HEK293 (cell line): ENCODE measurements around the gene ASCL2.

Experiments used
- CTCF ChIA-PET: fragments of 350-600 bp; formaldehyde crosslinking; extraction: SDS; loops from one replicate; lab custom pipeline; 2021; ENCODE audit warnings: antibody characterized with exemption; lab: Yijun Ruan, JAX
- POLR2A ChIA-PET: fragments of 300-600 bp; formaldehyde crosslinking; extraction: SDS; loops from one replicate; lab custom pipeline; 2020; ENCODE audit warnings: antibody characterized with exemption, inconsistent platforms; lab: Yijun Ruan, JAX
- H3K27ac ChIP-seq: fragments of 200-500 bp; sonication (Bioruptor generic); 2 replicates; pipeline ENCODE4 v1.5.1; 2014; ENCODE audit warnings: low read depth, low read length, control low read depth, inconsistent platforms; ENCODE audit errors: extremely low read depth
- H3K36me3 ChIP-seq, 2 experiments: fragments of 200-500 bp in 1 of 2; sonication (Bioruptor generic) in 1 of 2; 1 replicate in 1 of 2; 2 replicates in 1 of 2; pipeline ENCODE4 v1.5.1; 2014 to 2017; ENCODE audit warnings: inconsistent platforms in 2 of 2, low read length in 2 of 2; ENCODE audit not compliant: control insufficient read depth in 2 of 2, insufficient read depth in 1 of 2
- H3K4me1 ChIP-seq: fragments of 200-500 bp; sonication (Bioruptor generic); 2 replicates; pipeline ENCODE4 v1.5.1; 2014; ENCODE audit warnings: mild to moderate bottlenecking, low read length, inconsistent platforms; ENCODE audit not compliant: control insufficient read depth, insufficient read depth
- H3K4me3 ChIP-seq: 2 replicates; pipeline ENCODE4 v1.5.1; 2011; ENCODE audit warnings: low read depth, mild to moderate bottlenecking, control low read depth, low read length, moderate library complexity
- H3K9me3 ChIP-seq: fragments of 200-500 bp; sonication (Bioruptor generic); 2 replicates; pipeline ENCODE4 v1.5.1; 2014; ENCODE audit warnings: low read depth, low read length, inconsistent platforms; ENCODE audit not compliant: control insufficient read depth, insufficient read depth
- FEZF1 ChIP-seq: fragments of 450-650 bp; formaldehyde crosslinking; IDR thresholded peaks from 2 replicates; pipeline ENCODE4 v1.5.1; 2016; ENCODE audit warnings: missing biosample characterization, missing genetic modification characterization
- HIC1 ChIP-seq: fragments of 450-650 bp; formaldehyde crosslinking; IDR thresholded peaks from 2 replicates; pipeline ENCODE4 v1.5.1; 2016; ENCODE audit warnings: missing biosample characterization, missing genetic modification characterization
- TRIM28 ChIP-seq: IDR thresholded peaks from 2 replicates; pipeline ENCODE4 v1.6.1; 2011; ENCODE audit warnings: low read length, control low read depth, borderline replicate concordance
- ZFP41 ChIP-seq: fragments of 450-650 bp; formaldehyde crosslinking; IDR thresholded peaks from 2 replicates; pipeline ENCODE4 v1.5.1; 2016; ENCODE audit warnings: missing biosample characterization, missing genetic modification characterization, borderline replicate concordance
- ZNF114 ChIP-seq: fragments of 450-650 bp; formaldehyde crosslinking; IDR thresholded peaks from 2 replicates; pipeline ENCODE4 v1.5.0; 2017; ENCODE audit warnings: missing biosample characterization, missing genetic modification characterization
- ZNF23 ChIP-seq: fragments of 450-650 bp; formaldehyde crosslinking; IDR thresholded peaks from 2 replicates; pipeline ENCODE4 v1.5.1; 2016; ENCODE audit warnings: missing biosample characterization, missing genetic modification characterization, borderline replicate concordance
- ZNF280C ChIP-seq: fragments of 450-650 bp; formaldehyde crosslinking; IDR thresholded peaks from 2 replicates; pipeline ENCODE4 v1.5.1; 2016; ENCODE audit warnings: missing biosample characterization, missing genetic modification characterization
- ZNF302 ChIP-seq: fragments of 450-650 bp; formaldehyde crosslinking; IDR thresholded peaks from 2 replicates; pipeline ENCODE4 v1.5.1; 2016; ENCODE audit warnings: missing biosample characterization, missing genetic modification characterization, low read depth
- ZNF324 ChIP-seq: fragments of 450-650 bp; formaldehyde crosslinking; IDR thresholded peaks from 2 replicates; pipeline ENCODE4 v1.5.1; 2016; ENCODE audit warnings: missing biosample characterization, missing genetic modification characterization
- ZNF404 ChIP-seq: fragments of 450-650 bp; formaldehyde crosslinking; IDR thresholded peaks from 2 replicates; pipeline ENCODE4 v1.5.1; 2017; ENCODE audit warnings: missing biosample characterization, missing genetic modification characterization
- ZNF449 ChIP-seq: fragments of 450-650 bp; formaldehyde crosslinking; IDR thresholded peaks from 2 replicates; pipeline ENCODE4 v1.5.1; 2017; ENCODE audit warnings: missing biosample characterization, mild to moderate bottlenecking, missing genetic modification characterization, moderate library complexity
- ZNF530 ChIP-seq: fragments of 450-650 bp; formaldehyde crosslinking; IDR thresholded peaks from 2 replicates; pipeline ENCODE4 v1.5.1; 2016; ENCODE audit warnings: low read depth, missing biosample characterization, missing genetic modification characterization
- ZNF544 ChIP-seq: fragments of 450-650 bp; formaldehyde crosslinking; IDR thresholded peaks from 2 replicates; pipeline ENCODE4 v1.5.0; 2017; ENCODE audit warnings: missing biosample characterization, missing genetic modification characterization
- ZNF623 ChIP-seq: fragments of 450-650 bp; formaldehyde crosslinking; IDR thresholded peaks from 2 replicates; pipeline ENCODE4 v1.5.1; 2016; ENCODE audit warnings: missing biosample characterization, missing genetic modification characterization
- ZNF645 ChIP-seq: fragments of 450-650 bp; formaldehyde crosslinking; IDR thresholded peaks from 2 replicates; pipeline ENCODE4; 2016; ENCODE audit warnings: missing biosample characterization, missing genetic modification characterization
- ZNF654 ChIP-seq: fragments of 450-650 bp; formaldehyde crosslinking; IDR thresholded peaks from 2 replicates; pipeline ENCODE4 v1.5.1; 2016; ENCODE audit warnings: low read depth, missing biosample characterization, missing genetic modification characterization
- ZNF660 ChIP-seq: fragments of 450-650 bp; IDR thresholded peaks from 2 replicates; pipeline ENCODE4 v1.5.1; 2018; ENCODE audit warnings: missing biosample characterization, mild to moderate bottlenecking, missing genetic modification characterization
- ZNF830 ChIP-seq: fragments of 450-650 bp; IDR thresholded peaks from 2 replicates; pipeline ENCODE4 v1.5.0; 2018; ENCODE audit warnings: missing biosample characterization, missing genetic modification characterization, low read depth, mild to moderate bottlenecking, moderate library complexity
- ZSCAN23 ChIP-seq: fragments of 450-650 bp; formaldehyde crosslinking; IDR thresholded peaks from 2 replicates; pipeline ENCODE4 v1.5.1; 2016; ENCODE audit warnings: missing biosample characterization, missing genetic modification characterization

Gene ASCL2

GRCh38 chr11:2251138-2251537, 19.2 kb downstream of the ASCL2 start:
- CTCF ChIA-PET = interaction anchor here (0.7 kb wide), 1 partner anchor 56 kb away, joined by 3 read pairs; no protein-coding TSS in a partner anchor

GRCh38 chr11:2250485-2250884, 19.9 kb downstream of the ASCL2 start:
- no peak overlapping the region for H3K4me3 ChIP-seq
- H3K36me3 ChIP-seq = no peaks in the 10 kb centered on the region
- POLR2A ChIA-PET = interaction anchor here (0.5 to 0.7 kb wide), 2 partner anchors 53 to 112 kb away, joined by 3 read pairs; no protein-coding TSS in a partner anchor
- H3K9me3 ChIP-seq = no peaks in the 10 kb centered on the region
- no peak overlapping the region for H3K27ac ChIP-seq
- no peaks in the 10 kb centered on the region for H3K4me1 ChIP-seq
- CTCF ChIA-PET = no interaction called here
- TF ChIP-seq ZNF404 (tag by site-specific recombination) (no peak), ZNF302 (tag by site-specific recombination) (no peak)

More at GRCh38 chr11:2251138-2251537, 19.2 kb downstream of the ASCL2 start:
- TF ChIP-seq ZSCAN23 (tag by site-specific recombination) = no peak
- TF ChIP-seq ZNF324 (tag by site-specific recombination) = no peak
- TF ChIP-seq ZNF114 (tag by site-specific recombination) = no peak
- TF ChIP-seq ZNF280C (tag by site-specific recombination) = no peak
- TF ChIP-seq ZNF654 (tag by site-specific recombination) = no peak
- no peak for TF ChIP-seq ZNF830 (tag by site-specific recombination)
- TF ChIP-seq FEZF1 (tag by site-specific recombination) = no peak
- no peak for TF ChIP-seq TRIM28
- TF ChIP-seq ZNF645 (tag by site-specific recombination) = no peak
- TF ChIP-seq ZNF660 = no peak
- no peak for TF ChIP-seq ZNF23
- no peak for TF ChIP-seq ZNF623 (tag by site-specific recombination)
- TF ChIP-seq HIC1 = no peak
- TF ChIP-seq ZNF449 (tag by site-specific recombination) = no peak
- TF ChIP-seq ZNF530 = no peak
- TF ChIP-seq ZNF544 (tag by site-specific recombination) = no peak
- no peak for TF ChIP-seq ZFP41 (tag by site-specific recombination)
- TF ChIP-seq, all 188 proteins: peak for 0
- H3K27ac ChIP-seq = no peak overlapping the region
- no peak overlapping the region for H3K4me3 ChIP-seq
- no peaks in the 10 kb centered on the region for H3K36me3 ChIP-seq
- no peaks in the 10 kb centered on the region for H3K9me3 ChIP-seq
- POLR2A ChIA-PET = no interaction called here
- H3K4me1 ChIP-seq = no peaks in the 10 kb centered on the region
